HepG2 (cell line): Measurements from ENCODE around the gene ZDHHC14. TPM values are rescaled to one million over a fixed set of nuclear protein-coding genes. Genes with fewer than 3 reads are reported as not detected.

Source experiments
- ATF7 ChIP-seq, 2 experiments: fragments of 450-650 bp in 1 of 2; sonication (generic) in 1 of 2; formaldehyde crosslinking in 1 of 2; IDR thresholded peaks; 2 replicates each; pipeline versions ENCODE4 v1.4.0 to v1.6.1; 2016 to 2020; ENCODE audit warnings: antibody characterized with exemption in 1 of 2, mild to moderate bottlenecking in 1 of 2, missing genetic modification reagents in 1 of 2
- DNMT3B ChIP-seq: conservative IDR thresholded peaks from 2 replicates; pipeline ENCODE4 v1.6.1; 2016; ENCODE audit warnings: missing biosample characterization, control low read depth
- HNF4A ChIP-seq: sonication (generic); formaldehyde crosslinking; IDR thresholded peaks from 2 replicates; pipeline ENCODE4 v1.4.0; 2020; ENCODE audit warnings: missing genetic modification reagents
- MYNN ChIP-seq: sonication (generic); formaldehyde crosslinking; IDR thresholded peaks from 2 replicates; pipeline ENCODE4 v1.4.0; 2020; ENCODE audit warnings: mild to moderate bottlenecking, low read depth, missing genetic modification reagents
- NR2F6 ChIP-seq, 2 experiments: IDR thresholded peaks; 2 replicates each; pipeline ENCODE4 v1.6.1; 2016; ENCODE audit warnings: antibody characterized with exemption in 1 of 2, mild to moderate bottlenecking in 1 of 2
- RXRB ChIP-seq: IDR thresholded peaks from 2 replicates; pipeline ENCODE4 v1.6.1; 2016; ENCODE audit warnings: borderline replicate concordance, missing genetic modification reagents, missing compliant biosample characterization
- SATB2 ChIP-seq: sonication (generic); formaldehyde crosslinking; IDR thresholded peaks from 2 replicates; pipeline ENCODE4 v1.5.0; 2020; ENCODE audit warnings: missing genetic modification reagents
- SIN3B ChIP-seq: fragments of 150-350 bp; IDR thresholded peaks from 2 replicates; pipeline ENCODE4 v1.6.1; 2014; ENCODE audit warnings: low read length
- WIZ ChIP-seq: sonication (generic); formaldehyde crosslinking; IDR thresholded peaks from 2 replicates; pipeline ENCODE4 v1.5.1; 2020; ENCODE audit warnings: mild to moderate bottlenecking, missing genetic modification reagents
- ZNF136 ChIP-seq: sonication (generic); formaldehyde crosslinking; IDR thresholded peaks from 2 replicates; pipeline ENCODE4 v1.8.1; 2022; ENCODE audit warnings: low read depth, mild to moderate bottlenecking, moderate library complexity, missing genetic modification reagents
- ZNF333 ChIP-seq: sonication (generic); formaldehyde crosslinking; IDR thresholded peaks from 2 replicates; pipeline ENCODE4 v1.4.0; 2020; ENCODE audit warnings: mild to moderate bottlenecking, missing genetic modification reagents, borderline replicate concordance
- ZNF619 ChIP-seq: sonication (generic); formaldehyde crosslinking; IDR thresholded peaks from 2 replicates; pipeline ENCODE4 v1.4.0; 2020; ENCODE audit warnings: mild to moderate bottlenecking, missing genetic modification reagents
- ZNF703 ChIP-seq: sonication (generic); formaldehyde crosslinking; IDR thresholded peaks from 2 replicates; pipeline ENCODE4 v1.5.1; 2020; ENCODE audit warnings: missing genetic modification reagents, mild to moderate bottlenecking, moderate library complexity, borderline replicate concordance
- ZNF720 ChIP-seq: sonication (generic); formaldehyde crosslinking; IDR thresholded peaks from 2 replicates; pipeline ENCODE4 v1.4.0; 2020; ENCODE audit warnings: missing genetic modification reagents
- polyA plus RNA-seq, 8 experiments: library from polyadenylated mRNA; depleted of rRNA in 3 of 8; stranded (reverse) in 7 of 8; unstranded in 1 of 8; fragments of >200 nt; fragmentation: Illumina TruSeq in 4 of 8; extraction: Trizol in 4 of 8; gene quantifications; 2 replicates each; pipeline versions ENCODE4 v1.2.1 to v1.2.3, GENCODE V29; 2011 to 2016; ENCODE audit warnings: low read depth in 4 of 8, missing spikeins in 1 of 8, mixed read lengths in 1 of 8; ENCODE audit not compliant: insufficient read depth in 1 of 8
- total RNA-seq, 5 experiments: library from RNA; depleted of rRNA; stranded (reverse); fragments of >200 nt; fragmentation: Illumina TruSeq; extraction: Trizol; gene quantifications; 2 replicates each; pipeline ENCODE4 v1.2.3, GENCODE V29; 2016; ENCODE audit warnings: low read depth in 1 of 5
- TF ChIP-seq, protein P1 (sequence below): sonication (generic); IDR thresholded peaks from 2 replicates; pipeline ENCODE4 v1.6.1; 2016; ENCODE audit warnings: low read depth, borderline replicate concordance
- TF ChIP-seq, protein P2 (sequence below): IDR thresholded peaks from 2 replicates; pipeline ENCODE4 v1.6.1; 2016
- TF ChIP-seq, protein P3 (sequence below): sonication (generic); formaldehyde crosslinking; IDR thresholded peaks from 2 replicates; pipeline ENCODE4 v1.8.1; 2022; ENCODE audit warnings: low read depth, mild to moderate bottlenecking, missing genetic modification reagents
- TF ChIP-seq, protein P4 (sequence below), 2 experiments: sonication (generic) in 1 of 2; formaldehyde crosslinking in 1 of 2; IDR thresholded peaks; 2 replicates each; pipeline versions ENCODE4 v1.6.1 to v1.9.0; 2014 to 2022; ENCODE audit warnings: antibody characterized with exemption in 1 of 2, borderline replicate concordance in 1 of 2, inconsistent platforms in 1 of 2, low read depth in 1 of 2, missing genetic modification reagents in 1 of 2

ZDHHC14 gene
- total and polyA plus RNA-seq, 2 of the 13 experiments (the other 11 are each of a cell fraction or from before 2014, with no cell fraction given), result 3.7 to 9.5 TPM

DNA sequence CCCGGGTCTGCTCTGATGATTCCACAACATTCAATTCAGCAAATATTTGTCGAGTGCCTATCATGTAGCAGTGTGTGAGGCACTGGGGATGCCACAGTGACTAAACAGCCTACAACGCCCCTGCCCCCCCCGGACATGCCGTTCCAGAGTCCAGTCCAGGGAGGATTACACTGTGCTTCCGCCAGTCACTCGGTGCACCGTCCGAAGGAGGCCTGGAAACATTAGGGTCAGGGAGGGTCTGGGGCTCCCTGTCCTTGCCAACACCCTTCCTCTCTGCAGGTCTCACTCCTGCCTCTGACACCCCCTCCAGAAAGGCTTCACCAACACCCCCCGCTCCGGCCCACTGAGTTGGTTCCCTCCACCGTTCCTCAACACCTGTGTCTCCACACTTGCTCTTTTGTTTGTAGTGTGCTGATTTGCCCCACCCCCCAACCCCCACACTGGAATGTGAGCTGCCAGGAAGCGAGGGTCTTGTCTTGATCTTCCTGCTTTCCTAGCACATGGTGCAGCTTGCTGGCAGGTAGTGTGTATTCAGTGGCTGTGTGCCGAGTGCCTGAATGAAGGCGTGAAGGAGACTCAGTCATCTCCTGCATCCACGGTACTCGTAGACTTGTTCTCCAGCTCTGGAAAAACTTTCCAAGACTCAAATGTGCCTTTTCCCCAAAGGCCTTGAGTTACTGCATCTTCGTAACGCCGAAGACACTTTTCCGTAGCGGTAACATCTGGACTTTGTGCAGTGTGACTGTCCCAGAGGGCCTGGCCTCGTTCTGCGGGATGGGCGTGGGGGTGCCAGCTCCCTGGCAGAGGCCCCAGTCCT is 150.4 kb downstream of the ZDHHC14 start (continued):
- TF ChIP-seq NR2F6 (IDR thresholded peaks at IDR 0.05) (peak; percentile 84), NR2F6 (CRISPR knock-in tag; IDR thresholded peaks at IDR 0.05) (peak; percentile 93), SIN3B (no peak), MYNN (CRISPR knock-in tag) (no peak; the same call in 1 of the 2 replicates), RXRB (CRISPR knock-in tag) (peak; percentile 98), ZNF333 (CRISPR knock-in tag) (peak; percentile 93; the same call in 1 of the 2 replicates), ZNF136 (CRISPR knock-in tag) (0 out of 2 replicates have a peak, but pooled peaks have one; percentile 58), ATF7 (IDR thresholded peaks at IDR 0.05) (peak; percentile 49), ATF7 (CRISPR knock-in tag; IDR thresholded peaks at IDR 0.05) (peak; percentile 87), ZNF703 (CRISPR knock-in tag) (peak; percentile 98; the same call in 1 of the 2 replicates), HNF4A (CRISPR knock-in tag) (peak; percentile 100), ZNF720 (CRISPR knock-in tag) (0 out of 2 replicates have a peak, but pooled peaks have one; percentile 29), WIZ (peak; percentile 34; the same call in 1 of the 2 replicates), DNMT3B (peak; percentile 90; the same call in 1 of the 2 replicates), SATB2 (peak; percentile 31; the same call in 1 of the 2 replicates), ZNF619 (CRISPR knock-in tag) (peak; percentile 91)
- TF ChIP-seq, protein P1, sequence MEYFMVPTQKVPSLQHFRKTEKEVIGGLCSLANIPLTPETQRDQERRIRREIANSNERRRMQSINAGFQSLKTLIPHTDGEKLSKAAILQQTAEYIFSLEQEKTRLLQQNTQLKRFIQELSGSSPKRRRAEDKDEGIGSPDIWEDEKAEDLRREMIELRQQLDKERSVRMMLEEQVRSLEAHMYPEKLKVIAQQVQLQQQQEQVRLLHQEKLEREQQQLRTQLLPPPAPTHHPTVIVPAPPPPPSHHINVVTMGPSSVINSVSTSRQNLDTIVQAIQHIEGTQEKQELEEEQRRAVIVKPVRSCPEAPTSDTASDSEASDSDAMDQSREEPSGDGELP, result peak; percentile 60
- TF ChIP-seq, protein P2, sequence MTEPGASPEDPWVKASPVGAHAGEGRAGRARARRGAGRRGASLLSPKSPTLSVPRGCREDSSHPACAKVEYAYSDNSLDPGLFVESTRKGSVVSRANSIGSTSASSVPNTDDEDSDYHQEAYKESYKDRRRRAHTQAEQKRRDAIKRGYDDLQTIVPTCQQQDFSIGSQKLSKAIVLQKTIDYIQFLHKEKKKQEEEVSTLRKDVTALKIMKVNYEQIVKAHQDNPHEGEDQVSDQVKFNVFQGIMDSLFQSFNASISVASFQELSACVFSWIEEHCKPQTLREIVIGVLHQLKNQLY (CRISPR knock-in tag), result peak; percentile 94
- TF ChIP-seq, protein P3, sequence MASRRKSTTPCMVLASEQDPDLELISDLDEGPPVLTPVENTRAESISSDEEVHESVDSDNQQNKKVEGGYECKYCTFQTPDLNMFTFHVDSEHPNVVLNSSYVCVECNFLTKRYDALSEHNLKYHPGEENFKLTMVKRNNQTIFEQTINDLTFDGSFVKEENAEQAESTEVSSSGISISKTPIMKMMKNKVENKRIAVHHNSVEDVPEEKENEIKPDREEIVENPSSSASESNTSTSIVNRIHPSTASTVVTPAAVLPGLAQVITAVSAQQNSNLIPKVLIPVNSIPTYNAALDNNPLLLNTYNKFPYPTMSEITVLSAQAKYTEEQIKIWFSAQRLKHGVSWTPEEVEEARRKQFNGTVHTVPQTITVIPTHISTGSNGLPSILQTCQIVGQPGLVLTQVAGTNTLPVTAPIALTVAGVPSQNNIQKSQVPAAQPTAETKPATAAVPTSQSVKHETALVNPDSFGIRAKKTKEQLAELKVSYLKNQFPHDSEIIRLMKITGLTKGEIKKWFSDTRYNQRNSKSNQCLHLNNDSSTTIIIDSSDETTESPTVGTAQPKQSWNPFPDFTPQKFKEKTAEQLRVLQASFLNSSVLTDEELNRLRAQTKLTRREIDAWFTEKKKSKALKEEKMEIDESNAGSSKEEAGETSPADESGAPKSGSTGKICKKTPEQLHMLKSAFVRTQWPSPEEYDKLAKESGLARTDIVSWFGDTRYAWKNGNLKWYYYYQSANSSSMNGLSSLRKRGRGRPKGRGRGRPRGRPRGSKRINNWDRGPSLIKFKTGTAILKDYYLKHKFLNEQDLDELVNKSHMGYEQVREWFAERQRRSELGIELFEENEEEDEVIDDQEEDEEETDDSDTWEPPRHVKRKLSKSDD, result peak; percentile 86
- TF ChIP-seq, protein P4, sequence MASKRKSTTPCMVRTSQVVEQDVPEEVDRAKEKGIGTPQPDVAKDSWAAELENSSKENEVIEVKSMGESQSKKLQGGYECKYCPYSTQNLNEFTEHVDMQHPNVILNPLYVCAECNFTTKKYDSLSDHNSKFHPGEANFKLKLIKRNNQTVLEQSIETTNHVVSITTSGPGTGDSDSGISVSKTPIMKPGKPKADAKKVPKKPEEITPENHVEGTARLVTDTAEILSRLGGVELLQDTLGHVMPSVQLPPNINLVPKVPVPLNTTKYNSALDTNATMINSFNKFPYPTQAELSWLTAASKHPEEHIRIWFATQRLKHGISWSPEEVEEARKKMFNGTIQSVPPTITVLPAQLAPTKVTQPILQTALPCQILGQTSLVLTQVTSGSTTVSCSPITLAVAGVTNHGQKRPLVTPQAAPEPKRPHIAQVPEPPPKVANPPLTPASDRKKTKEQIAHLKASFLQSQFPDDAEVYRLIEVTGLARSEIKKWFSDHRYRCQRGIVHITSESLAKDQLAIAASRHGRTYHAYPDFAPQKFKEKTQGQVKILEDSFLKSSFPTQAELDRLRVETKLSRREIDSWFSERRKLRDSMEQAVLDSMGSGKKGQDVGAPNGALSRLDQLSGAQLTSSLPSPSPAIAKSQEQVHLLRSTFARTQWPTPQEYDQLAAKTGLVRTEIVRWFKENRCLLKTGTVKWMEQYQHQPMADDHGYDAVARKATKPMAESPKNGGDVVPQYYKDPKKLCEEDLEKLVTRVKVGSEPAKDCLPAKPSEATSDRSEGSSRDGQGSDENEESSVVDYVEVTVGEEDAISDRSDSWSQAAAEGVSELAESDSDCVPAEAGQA (IDR thresholded peaks at IDR 0.05; ENCODE audit: low read depth), result peak; percentile 80
- TF ChIP-seq, protein P4 (CRISPR knock-in tag; IDR thresholded peaks at IDR 0.05; ENCODE audit: borderline replicate concordance), result no peak; the same call in 1 of the 2 replicates
